ENCODE measurements around the gene CHTF8.

The CHTF8 gene

DNA sequence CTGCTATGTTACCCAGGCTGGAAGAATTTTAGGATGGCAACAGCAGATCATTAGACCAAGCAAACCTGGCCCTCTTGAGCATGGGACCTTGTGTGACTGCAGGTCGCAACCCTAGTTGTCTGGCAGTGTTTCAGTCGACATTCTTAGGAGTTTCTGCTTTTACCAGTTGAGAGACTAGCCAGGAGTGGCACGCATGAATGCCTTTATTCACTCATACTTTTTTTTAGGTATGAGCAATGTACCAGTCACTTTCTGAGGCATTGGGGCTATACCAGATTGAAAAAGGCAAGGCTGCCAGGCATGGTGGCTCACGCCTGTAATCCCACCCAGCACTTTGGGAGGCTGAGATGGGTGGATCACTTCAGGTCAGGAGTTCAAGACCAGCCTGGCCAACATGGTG lies 55.1 kb downstream of the CHTF8 start:
- 100% methylated on average over 3 of the region's 4 CpGs for WGBS (ENCODE audit: insufficient coverage)
- Histone ChIP-seq H3K27ac (ENCODE audit: insufficient read depth in 1 of 2, low read depth in 1 of 2, low read length in 2 of 2, poor library complexity in 1 of 2, severe bottlenecking in 2 of 2) (no peak overlapping the region), H3K4me3 (ENCODE audit: control insufficient read depth in 1 of 7, extremely low read depth in 1 of 7, insufficient read depth in 4 of 7, low read depth in 2 of 7, low read length in 6 of 7) (no peak overlapping the region), H3K36me3 (ENCODE audit: control insufficient read depth in 4 of 4, insufficient read depth in 4 of 4, low read length in 3 of 4) (no peaks in the 10 kb centered on the region), H3K27me3 (replicated peaks in 2 of 5; ENCODE audit: control insufficient read depth in 4 of 5, insufficient read depth in 5 of 5, low read length in 4 of 5) (no peaks in the 10 kb centered on the region), H3K9me3 (ENCODE audit: control extremely low read depth in 1 of 5, control insufficient read depth in 4 of 5, insufficient read depth in 2 of 5, low read depth in 1 of 5, low read length in 4 of 5) (no peaks in the 10 kb centered on the region), H3K4me1 (ENCODE audit: control extremely low read depth in 1 of 4, control insufficient read depth in 4 of 4, insufficient read depth in 4 of 4, low read length in 3 of 4) (no peaks in the 10 kb centered on the region)
- DNase-seq, result no peak
- ChIA-PET POLR2A (no interaction called here), CTCF (interaction anchor here (0.5 kb wide), 1 partner anchor 229 kb away, joined by 3 read pairs; no protein-coding TSS in a partner anchor)

DNA sequence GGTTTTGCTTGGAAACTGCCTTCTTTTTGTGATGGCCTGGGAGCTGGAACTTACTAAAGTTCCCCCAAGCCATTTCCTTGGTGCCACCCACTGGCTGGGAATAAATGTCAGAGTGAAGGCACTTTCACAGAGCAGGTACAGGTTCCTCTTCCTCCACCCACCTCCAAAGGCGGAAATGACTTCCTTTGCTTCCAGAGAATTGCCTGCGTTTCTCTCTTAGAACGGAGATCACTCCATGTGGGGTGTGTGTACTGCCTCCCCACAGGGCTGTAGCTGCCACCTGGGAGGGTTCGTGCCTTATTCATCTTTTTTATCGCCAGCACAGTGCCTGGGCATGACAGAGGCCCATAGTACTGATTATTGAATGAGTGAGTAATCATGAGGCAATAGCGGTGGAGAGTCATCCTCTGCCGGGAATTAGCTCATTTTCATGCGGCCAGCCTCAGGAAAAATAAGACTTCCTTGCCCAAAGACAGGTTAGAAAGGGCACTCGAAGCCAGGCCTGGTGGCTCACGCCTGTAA lies 59.1 kb downstream of the CHTF8 start:
- H3K4me1 ChIP-seq (ENCODE audit: control extremely low read depth in 1 of 4, control insufficient read depth in 4 of 4, insufficient read depth in 4 of 4, low read length in 3 of 4), result no peaks in the 10 kb centered on the region
- no peak overlapping the region for H3K4me3 ChIP-seq (ENCODE audit: control insufficient read depth in 1 of 7, extremely low read depth in 1 of 7, insufficient read depth in 4 of 7, low read depth in 2 of 7, low read length in 6 of 7)
- DNase-seq, result no peak
- ChIA-PET CTCF (interaction anchor here (1.6 kb wide), 1 partner anchor 13 kb away, joined by 3 read pairs; no protein-coding TSS in a partner anchor), POLR2A (no interaction called here)
- no peaks in the 10 kb centered on the region for H3K27me3 ChIP-seq (replicated peaks in 2 of 5; ENCODE audit: control insufficient read depth in 4 of 5, insufficient read depth in 5 of 5, low read length in 4 of 5)
- no peaks in the 10 kb centered on the region for H3K9me3 ChIP-seq (ENCODE audit: control extremely low read depth in 1 of 5, control insufficient read depth in 4 of 5, insufficient read depth in 2 of 5, low read depth in 1 of 5, low read length in 4 of 5)
- no peaks in the 10 kb centered on the region for H3K36me3 ChIP-seq (ENCODE audit: control insufficient read depth in 4 of 4, insufficient read depth in 4 of 4, low read length in 3 of 4)
- 96% methylated on average over 10 of the region's 10 CpGs for WGBS (ENCODE audit: insufficient coverage)
- H3K27ac ChIP-seq (ENCODE audit: insufficient read depth in 1 of 2, low read depth in 1 of 2, low read length in 2 of 2, poor library complexity in 1 of 2, severe bottlenecking in 2 of 2), result no peak overlapping the region

DNA sequence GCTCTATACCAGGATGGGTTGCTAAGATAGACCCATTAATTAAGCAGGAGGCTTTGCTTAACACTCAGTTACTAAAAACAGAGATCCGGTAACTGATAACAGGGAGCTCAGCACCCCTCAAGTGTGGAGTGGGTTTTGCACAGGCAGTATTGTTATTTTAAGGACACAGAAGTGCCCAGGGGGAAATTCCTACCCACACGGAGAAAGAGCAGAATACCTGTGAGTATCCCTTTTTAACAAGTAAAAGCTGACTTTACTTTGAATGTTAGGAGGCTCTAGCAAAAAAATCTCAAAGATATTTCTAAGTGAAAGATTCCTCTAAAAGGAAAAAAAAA lies 59.8 kb downstream of the CHTF8 start:
- no peaks in the 10 kb centered on the region for H3K36me3 ChIP-seq (ENCODE audit: control insufficient read depth in 4 of 4, insufficient read depth in 4 of 4, low read length in 3 of 4)
- ChIA-PET POLR2A (interaction anchor here (0.5 kb wide), 1 partner anchor 200 kb away, joined by 4 read pairs; no protein-coding TSS in a partner anchor), CTCF (interaction anchor here (1.0 to 1.2 kb wide), 2 partner anchors 22 to 32 kb away, joined by 3 to 4 read pairs; no protein-coding TSS in a partner anchor)
- H3K4me1 ChIP-seq (ENCODE audit: control extremely low read depth in 1 of 4, control insufficient read depth in 4 of 4, insufficient read depth in 4 of 4, low read length in 3 of 4), result no peaks in the 10 kb centered on the region
- H3K9me3 ChIP-seq (ENCODE audit: control extremely low read depth in 1 of 5, control insufficient read depth in 4 of 5, insufficient read depth in 2 of 5, low read depth in 1 of 5, low read length in 4 of 5), result no peaks in the 10 kb centered on the region
- no peak for DNase-seq
- H3K27me3 ChIP-seq (replicated peaks in 2 of 5; ENCODE audit: control insufficient read depth in 4 of 5, insufficient read depth in 5 of 5, low read length in 4 of 5), result no peaks in the 10 kb centered on the region
- H3K4me3 ChIP-seq (ENCODE audit: control insufficient read depth in 1 of 7, extremely low read depth in 1 of 7, insufficient read depth in 4 of 7, low read depth in 2 of 7, low read length in 6 of 7), result no peak overlapping the region
- H3K27ac ChIP-seq (ENCODE audit: insufficient read depth in 1 of 2, low read depth in 1 of 2, low read length in 2 of 2, poor library complexity in 1 of 2, severe bottlenecking in 2 of 2), result no peak overlapping the region
- no CpG with 5 or more reads among the region's 2 CpGs for WGBS (ENCODE audit: insufficient coverage)

DNA sequence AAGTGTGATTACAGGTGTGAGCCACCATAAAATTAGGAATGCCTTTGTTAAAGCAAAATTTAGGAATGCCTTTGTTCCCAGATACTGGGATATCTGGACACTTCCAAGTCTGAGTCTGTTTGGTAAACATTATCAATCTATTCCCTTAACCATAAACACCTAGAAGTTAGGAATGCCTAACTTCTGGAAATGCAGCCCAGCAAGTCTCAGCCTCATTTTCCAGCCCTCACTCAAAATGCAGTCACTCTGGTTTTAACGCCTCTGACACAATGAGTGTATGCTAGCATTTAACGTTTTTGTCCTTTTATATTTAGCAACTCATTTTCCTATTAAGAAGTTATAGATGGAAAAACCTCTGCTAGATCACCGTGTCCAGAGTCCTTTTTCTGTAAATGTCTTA lies 61.4 kb downstream of the CHTF8 start:
- H3K4me3 ChIP-seq (ENCODE audit: control insufficient read depth in 1 of 7, extremely low read depth in 1 of 7, insufficient read depth in 4 of 7, low read depth in 2 of 7, low read length in 6 of 7), result no peak overlapping the region
- no peaks in the 10 kb centered on the region for H3K27me3 ChIP-seq (replicated peaks in 2 of 5; ENCODE audit: control insufficient read depth in 4 of 5, insufficient read depth in 5 of 5, low read length in 4 of 5)
- 100% methylated on average over 1 of the region's 3 CpGs for WGBS (ENCODE audit: insufficient coverage)
- CTCF ChIA-PET, result interaction anchor here (1.3 kb wide), 1 partner anchor 13 kb away, joined by 3 read pairs; no protein-coding TSS in a partner anchor
- no peak overlapping the region for H3K27ac ChIP-seq (ENCODE audit: insufficient read depth in 1 of 2, low read depth in 1 of 2, low read length in 2 of 2, poor library complexity in 1 of 2, severe bottlenecking in 2 of 2)
- H3K4me1 ChIP-seq (ENCODE audit: control extremely low read depth in 1 of 4, control insufficient read depth in 4 of 4, insufficient read depth in 4 of 4, low read length in 3 of 4), result no peaks in the 10 kb centered on the region
- H3K36me3 ChIP-seq (ENCODE audit: control insufficient read depth in 4 of 4, insufficient read depth in 4 of 4, low read length in 3 of 4), result no peaks in the 10 kb centered on the region
- DNase-seq, result no peak
- POLR2A ChIA-PET, result no interaction called here
- no peaks in the 10 kb centered on the region for H3K9me3 ChIP-seq (ENCODE audit: control extremely low read depth in 1 of 5, control insufficient read depth in 4 of 5, insufficient read depth in 2 of 5, low read depth in 1 of 5, low read length in 4 of 5)

DNA sequence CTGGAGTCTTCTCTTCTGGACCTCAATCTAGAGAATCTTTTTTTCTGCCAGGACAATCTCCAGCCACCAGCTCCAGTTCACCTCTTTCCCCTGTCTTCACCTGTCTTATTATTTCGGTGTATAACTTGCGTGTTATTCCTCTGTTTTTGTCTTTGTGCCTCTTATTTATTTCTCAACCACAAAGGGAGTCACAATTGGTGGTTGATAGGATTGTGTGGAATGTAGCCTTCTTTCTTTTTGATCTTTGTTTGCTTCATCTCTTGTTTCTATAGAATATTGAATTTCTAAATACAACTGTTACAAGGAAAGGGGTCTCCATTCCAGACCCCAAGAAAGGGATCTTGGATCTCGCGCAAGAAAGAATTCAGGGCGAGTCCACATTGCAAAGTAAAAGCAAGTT lies 62.9 kb downstream of the CHTF8 start:
- no peaks in the 10 kb centered on the region for H3K36me3 ChIP-seq (ENCODE audit: control insufficient read depth in 4 of 4, insufficient read depth in 4 of 4, low read length in 3 of 4)
- no peaks in the 10 kb centered on the region for H3K9me3 ChIP-seq (ENCODE audit: control extremely low read depth in 1 of 5, control insufficient read depth in 4 of 5, insufficient read depth in 2 of 5, low read depth in 1 of 5, low read length in 4 of 5)
- peaks cover 0 to 3% (median 0%) of the 10 kb centered on the region in 4 experiments for H3K4me1 ChIP-seq (ENCODE audit: control extremely low read depth in 1 of 4, control insufficient read depth in 4 of 4, insufficient read depth in 4 of 4, low read length in 3 of 4)
- DNase-seq, result no peak
- no peak overlapping the region for H3K4me3 ChIP-seq (ENCODE audit: control insufficient read depth in 1 of 7, extremely low read depth in 1 of 7, insufficient read depth in 4 of 7, low read depth in 2 of 7, low read length in 6 of 7)
- H3K27me3 ChIP-seq (replicated peaks in 2 of 5; ENCODE audit: control insufficient read depth in 4 of 5, insufficient read depth in 5 of 5, low read length in 4 of 5), result no peaks in the 10 kb centered on the region
- H3K27ac ChIP-seq (ENCODE audit: insufficient read depth in 1 of 2, low read depth in 1 of 2, low read length in 2 of 2, poor library complexity in 1 of 2, severe bottlenecking in 2 of 2), result no peak overlapping the region
- CTCF ChIA-PET, result no interaction called here
- 100% methylated on average over 1 of the region's 5 CpGs for WGBS (ENCODE audit: insufficient coverage)
- POLR2A ChIA-PET, result no interaction called here

Measured in common myeloid progenitor, CD34-positive (primary cell).